Cardiac muscle cell (in vitro differentiated cells and primary cell): ENCODE results near the gene SLC39A2. TPM values are rescaled to one million over a fixed set of nuclear protein-coding genes. Genes with fewer than 3 reads are reported as not detected.

Source experiments
- DNase-seq, 2 donors: peaks; one replicate each; pipeline versions ENCODE4 v3.0.0 to v3.0.0-alpha.2; 2010 to 2017; ENCODE audit warnings: low read depth in 1 of 2, low spot score in 1 of 2
- H3K27ac ChIP-seq: fragments of 200-600 bp; sonication (generic); 2 replicates; pipeline ENCODE4 v1.5.1; 2016
- H3K27me3 ChIP-seq: fragments of 200-600 bp; sonication (generic); 2 replicates; pipeline ENCODE4 v1.6.0; 2016; ENCODE audit warnings: control low read depth
- H3K36me3 ChIP-seq: fragments of 200-600 bp; sonication (generic); 2 replicates; pipeline ENCODE4 v1.5.1; 2016; ENCODE audit warnings: control low read depth
- H3K4me1 ChIP-seq: fragments of 200-600 bp; sonication (generic); 2 replicates; pipeline ENCODE4 v1.8.1; 2017; ENCODE audit warnings: low read depth, mild to moderate bottlenecking, mixed run types
- H3K4me3 ChIP-seq: fragments of 200-600 bp; sonication (generic); 2 replicates; pipeline ENCODE4 v1.5.1; 2016; ENCODE audit warnings: mild to moderate bottlenecking
- H3K9me3 ChIP-seq: fragments of 200-600 bp; sonication (generic); 2 replicates; pipeline ENCODE4 v1.5.1; 2017; ENCODE audit warnings: low read depth, mild to moderate bottlenecking, control low read depth
- CTCF ChIP-seq: IDR thresholded peaks from 2 replicates; pipeline ENCODE4 v1.5.1; 2012; ENCODE audit warnings: low read depth, mild to moderate bottlenecking, low read length
- polyA plus RNA-seq: library from polyadenylated mRNA; unstranded; fragments of >200 nt; fragmentation: Nextera tagmentation; extraction: Ambion mirVana; gene quantifications from 2 replicates; pipeline ENCODE4 v1.2.1, GENCODE V29; 2016
- total RNA-seq: library from RNA; depleted of rRNA; stranded (reverse); fragments of >200 nt; gene quantifications from 2 replicates; pipeline ENCODE4 v1.2.3, GENCODE V29; 2016

Gene SLC39A2
- total and polyA plus RNA-seq, 2 experiments from 2014 or later: not detected

- H3K9me3 ChIP-seq: no peaks in the 10 kb centered on the region
- H3K36me3 ChIP-seq: peaks cover 10% of the 10 kb centered on the region
- no peak for TF ChIP-seq CTCF
- peak within 1 kb of the TSS; percentile 92 for H3K27ac ChIP-seq
- peaks cover 35% of the 10 kb centered on the region for H3K4me1 ChIP-seq
- peak within 1 kb of the TSS; percentile 65 for H3K4me3 ChIP-seq
- H3K27me3 ChIP-seq: no peaks in the 10 kb centered on the region
- DNase-seq: peak; percentile 75 to 96
These were observed 25.7 kb downstream of the SLC39A2 start, which contains the start of gene NDRG2 for GRCh38 chr14:21024585-21025370. Gene NDRG2 (minus strand): TSS chr14:21025061. CDS start chr14:21023315, 1,746 bp downstream.

- Histone ChIP-seq H3K4me1 (peaks cover 35% of the 10 kb centered on the region), H3K4me3 (peak overlapping the region; percentile 65), H3K9me3 (no peaks in the 10 kb centered on the region), H3K27ac (peak overlapping the region; percentile 92), H3K27me3 (no peaks in the 10 kb centered on the region), H3K36me3 (peaks cover 9% of the 10 kb centered on the region)
- no peak for TF ChIP-seq CTCF
- DNase-seq: peak; percentile 59 to 91
These were observed 26.5 kb downstream of the SLC39A2 start for GRCh38 chr14:21025371-21026273.

- Histone ChIP-seq H3K27me3 (no peaks in the 10 kb centered on the region), H3K9me3 (no peaks in the 10 kb centered on the region), H3K36me3 (peaks cover 1% of the 10 kb centered on the region), H3K4me3 (peak overlapping the region; percentile 65), H3K27ac (peak overlapping the region; percentile 92), H3K4me1 (peaks cover 35% of the 10 kb centered on the region)
- no peak for TF ChIP-seq CTCF
- no peak for DNase-seq
These were observed 27.3 kb downstream of the SLC39A2 start for GRCh38 chr14:21026274-21026987.

GRCh38 chr14:21026988-21027315 is 27.9 kb downstream of the SLC39A2 start:
- Histone ChIP-seq H3K9me3 (no peaks in the 10 kb centered on the region), H3K4me3 (no peak overlapping the region), H3K36me3 (no peaks in the 10 kb centered on the region), H3K27me3 (no peaks in the 10 kb centered on the region), H3K4me1 (peaks cover 35% of the 10 kb centered on the region), H3K27ac (peak overlapping the region; percentile 92)
- peak in 1 of 2 donors; percentile 54 for DNase-seq
- no peak for TF ChIP-seq CTCF

GRCh38 chr14:21029917-21030316 is 30.8 kb downstream of the SLC39A2 start, which contains the start of gene TPPP2:
Gene TPPP2 (plus strand): TSS chr14:21030217. CDS start chr14:21030582, 365 bp downstream.
- peaks cover 24% of the 10 kb centered on the region for H3K4me1 ChIP-seq
- H3K27ac ChIP-seq: no peak within 1 kb of the TSS
- no peaks in the 10 kb centered on the region for H3K9me3 ChIP-seq
- no peak for DNase-seq
- no peak for TF ChIP-seq CTCF
- no peak within 1 kb of the TSS for H3K4me3 ChIP-seq
- H3K36me3 ChIP-seq: no peaks in the 10 kb centered on the region
- no peaks in the 10 kb centered on the region for H3K27me3 ChIP-seq
